Transverse colon (tissue), 4 donors: ENCODE measurements around the gene FRMD3. TPM values are rescaled to one million over a fixed set of nuclear protein-coding genes. Genes with fewer than 3 reads are reported as not detected.

Source experiments
- DNase-seq: peaks from one replicate; pipeline ENCODE4 v3.0.0-alpha.2; 2019
- H3K27ac ChIP-seq, 4 donors: fragments of 200-600 bp; sonication (generic); 2 replicates each; pipeline ENCODE4 v1.5.1; 2016 to 2018; ENCODE audit warnings: inconsistent platforms in 4 of 4
- H3K27me3 ChIP-seq: fragments of 200-600 bp; sonication (generic); 2 replicates; pipeline ENCODE4 v1.5.1; 2017; ENCODE audit warnings: inconsistent platforms
- H3K36me3 ChIP-seq, 4 donors: fragments of 200-600 bp; sonication (generic); 2 replicates each; pipeline ENCODE4 v1.5.1; 2017 to 2019; ENCODE audit warnings: inconsistent platforms in 4 of 4
- H3K4me1 ChIP-seq, 4 donors: fragments of 200-600 bp; sonication (generic); 2 replicates each; pipeline ENCODE4 v1.5.1; 2017 to 2020; ENCODE audit warnings: inconsistent platforms in 4 of 4
- H3K4me3 ChIP-seq, 4 donors: fragments of 200-600 bp; sonication (generic); 1 replicate in 1 of 4; 2 replicates in 3 of 4; pipeline versions ENCODE4 v1.5.1 to v1.6.1; 2017 to 2019; ENCODE audit warnings: inconsistent platforms in 4 of 4
- H3K9me3 ChIP-seq, 2 donors: fragments of 200-600 bp; sonication (generic); 2 replicates each; pipeline ENCODE4 v1.5.1; 2017 to 2019; ENCODE audit warnings: inconsistent platforms in 2 of 2
- CTCF ChIP-seq, 5 experiments: fragments of 200-600 bp in 3 of 5; fragments of 450-650 bp in 2 of 5; sonication (generic) in 3 of 5; IDR thresholded peaks; 1 replicate in 2 of 5; 2 replicates in 3 of 5; pipeline ENCODE4 v1.5.1; 2016 to 2017; ENCODE audit warnings: antibody characterized with exemption in 5 of 5, inconsistent platforms in 3 of 5, mild to moderate bottlenecking in 2 of 5, moderate library complexity in 1 of 5
- EP300 ChIP-seq: sonication (generic); formaldehyde crosslinking; IDR thresholded peaks from one replicate; pipeline ENCODE4 v1.6.1; 2017; ENCODE audit warnings: antibody characterized with exemption, low read depth
- POLR2A ChIP-seq: fragments of 450-650 bp; IDR thresholded peaks from one replicate; pipeline ENCODE4 v1.6.1; 2016; ENCODE audit warnings: antibody characterized with exemption, mild to moderate bottlenecking, moderate library complexity
- POLR2AphosphoS5 ChIP-seq, 3 donors: sonication (generic); formaldehyde crosslinking; IDR thresholded peaks; one replicate each; pipeline ENCODE4 v1.6.1; 2016; ENCODE audit warnings: antibody characterized with exemption in 3 of 3
- WGBS, 2 donors: methylation state at CpG; one replicate each; pipeline ENCODE4 v1.1.5; 2018; ENCODE audit warnings: low coverage in 1 of 2; 5-methylcytosine and 5-hydroxymethylcytosine counted together
- in situ Hi-C, 4 donors: fragments of 200-750 bp; cut with MboI; loops; one replicate each; pipeline versions ENCODE4 v1.15.0 to v1.15.1; 2017; ENCODE audit warnings: low sequenced_read_pairs in 3 of 4, low pct_ligation_motif_present in 1 of 4, low pct_unique_long_range_greater_than_20kb in 1 of 4
- intact Hi-C: fragments of 100-400 bp; cut with DNase I; formaldehyde crosslinking; loops from one replicate; pipeline ENCODE4 v1.15.1; 2023; ENCODE audit warnings: low total_unique reads
- total RNA-seq, 4 donors: library from RNA; depleted of rRNA; stranded (reverse); fragments of >200 nt; gene quantifications; one replicate each; pipeline ENCODE4 v1.1.0, GENCODE V29; 2016

The FRMD3 gene
- total RNA-seq, 4 donors from 2014 or later = 5.8 to 37.0 (median 18.1) TPM

- peak overlapping the region; percentile 35 to 65 (median 47) for H3K27ac ChIP-seq
- DNase-seq = no peak
- H3K4me1 ChIP-seq = peaks cover 0 to 15% (median 9%) of the 10 kb centered on the region in 4 donors
- no peak for TF ChIP-seq EP300
- no peak for TF ChIP-seq CTCF (IDR thresholded peaks at IDR 0.05)
- no peak for TF ChIP-seq POLR2AphosphoS5 (IDR thresholded peaks at IDR 0.05)
- TF ChIP-seq POLR2A = no peak
- H3K4me3 ChIP-seq = no peak overlapping the region
- no peaks in the 10 kb centered on the region for H3K27me3 ChIP-seq
- H3K9me3 ChIP-seq = no peaks in the 10 kb centered on the region
- in situ Hi-C loops = no loop called here
- 83 to 92% methylated on average over 5 of the region's 5 CpGs for WGBS, 2 donors
- no peaks in the 10 kb centered on the region for H3K36me3 ChIP-seq
- intact Hi-C loops = no loop called here
These were observed 89.6 kb downstream of the FRMD3 start for GRCh38 chr9:83448626-83449025.

DNA sequence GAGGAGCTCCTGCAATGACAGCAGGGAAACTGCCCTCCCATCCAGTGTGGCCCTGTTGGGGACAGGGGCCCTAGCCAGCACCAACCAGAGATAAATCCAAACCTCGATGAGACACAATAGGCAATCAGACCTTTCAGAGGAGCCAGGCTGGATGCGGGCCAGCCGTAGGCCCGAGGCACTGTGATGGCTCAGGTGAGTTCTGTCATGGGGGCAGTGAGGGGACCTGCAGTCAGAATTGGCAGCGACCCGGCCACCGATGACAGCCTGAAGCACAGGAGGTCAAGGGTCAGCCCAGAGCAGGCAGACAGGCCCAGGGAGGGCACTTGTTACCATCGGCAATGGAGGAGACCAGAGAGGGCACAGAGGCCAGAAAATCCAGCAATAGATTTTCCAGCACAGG, 90.8 kb downstream of the FRMD3 start:
- H3K4me1 ChIP-seq = peaks cover 0 to 15% (median 9%) of the 10 kb centered on the region in 4 donors
- no peak for DNase-seq
- H3K9me3 ChIP-seq = no peaks in the 10 kb centered on the region
- WGBS, 2 donors = 98% methylated on average over 8 of the region's 8 CpGs; no CpG with 5 or more reads in 1 of the 2 donors
- H3K27me3 ChIP-seq = no peaks in the 10 kb centered on the region
- in situ Hi-C loops (no loop called here), intact Hi-C loops (no loop called here)
- TF ChIP-seq CTCF (IDR thresholded peaks at IDR 0.05) (no peak), POLR2AphosphoS5 (IDR thresholded peaks at IDR 0.05) (no peak), POLR2A (no peak), EP300 (no peak)
- peak overlapping the region in 1 of 4 donors; percentile 13 for H3K27ac ChIP-seq
- no peaks in the 10 kb centered on the region for H3K36me3 ChIP-seq
- H3K4me3 ChIP-seq = no peak overlapping the region

DNA sequence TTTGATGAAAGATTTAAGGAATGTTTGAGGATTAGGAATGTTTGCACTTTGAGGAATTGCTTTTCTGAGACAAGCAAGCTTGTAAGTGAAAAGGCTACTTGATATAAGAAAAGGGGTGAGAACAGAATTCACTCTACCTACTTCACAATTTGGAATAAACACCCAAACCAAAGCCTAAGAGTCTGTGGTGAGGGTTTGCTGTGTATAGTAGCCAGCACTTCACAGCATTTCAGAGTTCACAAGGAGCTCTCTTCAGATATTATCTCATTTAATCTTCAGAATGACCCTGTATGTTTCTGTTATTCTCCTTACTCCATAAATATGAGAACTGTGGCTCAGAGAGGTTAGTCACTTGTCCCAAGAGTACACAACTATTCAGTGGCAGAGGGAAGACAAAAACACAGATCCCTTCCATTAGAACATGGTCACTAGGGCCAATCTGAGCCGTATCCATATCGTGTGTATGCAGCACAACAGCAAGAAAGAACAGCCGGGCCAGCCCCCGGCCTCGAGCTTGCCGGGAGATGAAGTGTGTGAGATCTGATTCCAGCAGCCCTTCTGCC, 92.4 kb downstream of the FRMD3 start:
- no peaks in the 10 kb centered on the region for H3K36me3 ChIP-seq
- H3K4me3 ChIP-seq = no peak overlapping the region
- no peak for DNase-seq
- H3K27ac ChIP-seq = no peak overlapping the region
- intact Hi-C loops = no loop called here
- H3K27me3 ChIP-seq = no peaks in the 10 kb centered on the region
- no peaks in the 10 kb centered on the region for H3K9me3 ChIP-seq
- 92 to 100% methylated on average over 1 to 6 of the region's 6 CpGs for WGBS, 2 donors
- TF ChIP-seq EP300 = no peak
- no peak for TF ChIP-seq CTCF (IDR thresholded peaks at IDR 0.05)
- TF ChIP-seq POLR2A = no peak
- TF ChIP-seq POLR2AphosphoS5 (IDR thresholded peaks at IDR 0.05) = no peak
- in situ Hi-C loops = no loop called here
- H3K4me1 ChIP-seq = peaks cover 0 to 15% (median 9%) of the 10 kb centered on the region in 4 donors

GRCh38 chr9:83444110-83444509, 94.1 kb downstream of the FRMD3 start:
- intact Hi-C loops = no loop called here
- H3K27ac ChIP-seq = no peak overlapping the region
- in situ Hi-C loops = no loop called here
- no peak for DNase-seq
- H3K4me1 ChIP-seq = peaks cover 0 to 7% (median 4%) of the 10 kb centered on the region in 4 donors
- H3K4me3 ChIP-seq = no peak overlapping the region
- 70% methylated on average over 4 of the region's 4 CpGs; no CpG with 5 or more reads in 1 of the 2 donors for WGBS, 2 donors
- H3K27me3 ChIP-seq = no peaks in the 10 kb centered on the region
- H3K9me3 ChIP-seq = no peaks in the 10 kb centered on the region
- H3K36me3 ChIP-seq = no peaks in the 10 kb centered on the region
- no peak for TF ChIP-seq CTCF (IDR thresholded peaks at IDR 0.05)
- TF ChIP-seq POLR2A = no peak
